ENCODE measurements around the gene CYB561.

GRCh38 chr17:63395075-63395805 lies 50.9 kb downstream of the CYB561 start:
- TF ChIP-seq, protein P1, sequence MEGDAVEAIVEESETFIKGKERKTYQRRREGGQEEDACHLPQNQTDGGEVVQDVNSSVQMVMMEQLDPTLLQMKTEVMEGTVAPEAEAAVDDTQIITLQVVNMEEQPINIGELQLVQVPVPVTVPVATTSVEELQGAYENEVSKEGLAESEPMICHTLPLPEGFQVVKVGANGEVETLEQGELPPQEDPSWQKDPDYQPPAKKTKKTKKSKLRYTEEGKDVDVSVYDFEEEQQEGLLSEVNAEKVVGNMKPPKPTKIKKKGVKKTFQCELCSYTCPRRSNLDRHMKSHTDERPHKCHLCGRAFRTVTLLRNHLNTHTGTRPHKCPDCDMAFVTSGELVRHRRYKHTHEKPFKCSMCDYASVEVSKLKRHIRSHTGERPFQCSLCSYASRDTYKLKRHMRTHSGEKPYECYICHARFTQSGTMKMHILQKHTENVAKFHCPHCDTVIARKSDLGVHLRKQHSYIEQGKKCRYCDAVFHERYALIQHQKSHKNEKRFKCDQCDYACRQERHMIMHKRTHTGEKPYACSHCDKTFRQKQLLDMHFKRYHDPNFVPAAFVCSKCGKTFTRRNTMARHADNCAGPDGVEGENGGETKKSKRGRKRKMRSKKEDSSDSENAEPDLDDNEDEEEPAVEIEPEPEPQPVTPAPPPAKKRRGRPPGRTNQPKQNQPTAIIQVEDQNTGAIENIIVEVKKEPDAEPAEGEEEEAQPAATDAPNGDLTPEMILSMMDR (IDR thresholded peaks at IDR 0.05): no peak
- TF ChIP-seq POLR2A (IDR thresholded peaks at IDR 0.05): no peak

Measured in right lobe of liver (tissue), 4 donors.